Tibial nerve (tissue), 4 donors: ENCODE measurements around the gene EPHA3. TPM values are rescaled to one million over a fixed set of nuclear protein-coding genes. Genes with fewer than 3 reads are reported as not detected.

Experiments used
- DNase-seq, 2 donors: peaks; one replicate each; pipeline ENCODE4 v3.0.0-alpha.2; 2019; ENCODE audit warnings: low spot score in 2 of 2
- H3K27ac ChIP-seq, 4 donors: fragments of 200-600 bp; sonication (generic) in 3 of 4; one replicate each; pipeline ENCODE4 v1.5.1; 2017 to 2019; ENCODE audit warnings: mild to moderate bottlenecking in 1 of 4
- H3K27me3 ChIP-seq, 2 donors: fragments of 200-600 bp; sonication (generic) in 1 of 2; one replicate each; pipeline versions ENCODE4 v1.5.1 to v1.6.0; 2017 to 2019
- H3K36me3 ChIP-seq, 3 donors: fragments of 200-600 bp; sonication (generic); one replicate each; pipeline ENCODE4 v1.5.1; 2018 to 2019
- H3K4me1 ChIP-seq, 4 donors: fragments of 200-600 bp; sonication (generic) in 3 of 4; one replicate each; pipeline ENCODE4 v1.5.1; 2017 to 2019
- H3K4me3 ChIP-seq, 4 donors: fragments of 200-600 bp; sonication (generic) in 3 of 4; one replicate each; pipeline ENCODE4 v1.5.1; 2017 to 2019; ENCODE audit warnings: mild to moderate bottlenecking in 1 of 4, moderate library complexity in 1 of 4
- H3K9me3 ChIP-seq, 4 donors: fragments of 200-600 bp; sonication (generic) in 3 of 4; one replicate each; pipeline ENCODE4 v1.5.1; 2017 to 2019
- EP300 ChIP-seq, 2 donors: sonication (generic); formaldehyde crosslinking; IDR thresholded peaks; one replicate each; pipeline ENCODE4 v1.6.1; 2017; ENCODE audit warnings: antibody characterized with exemption in 2 of 2, mild to moderate bottlenecking in 1 of 2
- POLR2A ChIP-seq, 2 donors: fragments of 450-650 bp; IDR thresholded peaks; one replicate each; pipeline ENCODE4 v1.6.1; 2017; ENCODE audit warnings: antibody characterized with exemption in 2 of 2, mild to moderate bottlenecking in 2 of 2, moderate library complexity in 2 of 2
- WGBS, 2 donors: methylation state at CpG; one replicate each; pipeline ENCODE4 v1.1.5; 2018; 5-methylcytosine and 5-hydroxymethylcytosine counted together
- total RNA-seq, 4 donors: library from RNA; depleted of rRNA; stranded (reverse); fragments of >200 nt; gene quantifications; one replicate each; pipeline ENCODE4 v1.1.0, GENCODE V29; 2016
- TF ChIP-seq, protein P1 (sequence below), 5 experiments: fragments of 200-600 bp in 3 of 5; fragments of 450-650 bp in 2 of 5; sonication (generic) in 3 of 5; IDR thresholded peaks; one replicate each; pipeline ENCODE4 v1.5.1; 2016 to 2019; ENCODE audit warnings: antibody characterized with exemption in 5 of 5, mild to moderate bottlenecking in 3 of 5, moderate library complexity in 2 of 5

EPHA3 gene
- total RNA-seq, 4 donors from 2014 or later: 6.1 to 20.1 (median 7.9) TPM

GRCh38 chr3:89113344-89113743 is 5.9 kb downstream of the EPHA3 start:
- WGBS, 2 donors: 82 to 84% methylated on average over 4 of the region's 4 CpGs
- no peak overlapping the region for H3K4me3 ChIP-seq
- TF ChIP-seq POLR2A (IDR thresholded peaks at IDR 0.05): no peak
- DNase-seq: no peak
- H3K9me3 ChIP-seq: no peaks in the 10 kb centered on the region
- H3K27me3 ChIP-seq: no peaks in the 10 kb centered on the region
- H3K4me1 ChIP-seq: peaks cover 0 to 10% (median 0%) of the 10 kb centered on the region in 4 donors
- H3K27ac ChIP-seq: peak overlapping the region in 1 of 4 donors; percentile 63
- no peaks in the 10 kb centered on the region for H3K36me3 ChIP-seq

DNA sequence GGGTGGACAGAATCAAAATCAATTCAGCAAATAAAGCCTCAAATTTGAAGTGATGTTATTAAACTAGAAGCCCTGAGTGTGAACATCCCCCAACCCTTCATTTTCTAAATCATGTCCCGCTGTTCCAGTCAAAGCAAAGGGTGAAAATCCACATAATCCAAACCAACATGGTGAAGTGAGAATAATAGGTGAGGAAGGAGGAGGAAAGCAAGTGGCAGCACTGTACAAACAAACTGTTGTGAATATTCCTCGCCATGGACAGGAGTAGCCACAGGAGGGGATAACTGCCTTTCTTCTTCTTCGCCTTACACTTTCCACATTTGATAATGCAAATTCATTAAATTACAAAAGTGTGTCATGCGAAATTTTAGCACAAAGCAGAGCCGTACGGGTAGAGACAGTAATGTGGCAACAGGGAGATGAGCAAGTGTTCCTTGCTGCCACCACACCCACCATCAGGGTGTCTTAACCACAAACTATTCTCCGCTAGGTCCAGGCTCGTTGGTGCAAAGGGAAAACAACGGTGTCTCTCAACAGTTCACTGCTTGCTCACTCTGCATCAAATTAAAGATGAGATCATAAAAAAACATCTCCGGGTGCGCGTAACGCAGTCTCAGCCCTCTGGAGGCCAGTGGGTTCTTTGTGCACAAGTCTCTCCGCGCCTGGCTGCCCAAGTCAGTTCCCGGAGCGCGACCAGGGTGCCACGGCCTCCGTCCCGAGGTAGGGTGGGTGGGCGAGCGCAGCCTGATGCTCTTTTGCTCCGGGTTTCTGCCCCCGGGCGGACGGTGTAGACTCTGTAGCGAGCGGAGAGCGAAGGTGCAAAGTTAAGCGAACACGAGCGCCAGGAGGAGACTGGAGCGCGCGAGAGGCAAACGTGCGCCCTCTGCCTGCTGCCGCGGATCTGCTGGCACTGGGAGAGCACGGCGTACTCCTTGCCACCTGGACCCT is 6.7 kb downstream of the EPHA3 start:
- 7 to 11% methylated on average over 27 to 33 of the region's 42 CpGs for WGBS, 2 donors

GRCh38 chr3:89114841-89115223 is 7.4 kb downstream of the EPHA3 start:
- 27 to 35% methylated on average over 11 to 12 of the region's 13 CpGs for WGBS, 2 donors
- Histone ChIP-seq H3K9me3 (no peaks in the 10 kb centered on the region), H3K4me3 (peak overlapping the region; percentile 37 to 61 (median 54)), H3K27me3 (no peaks in the 10 kb centered on the region), H3K4me1 (peaks cover 0 to 10% (median 0%) of the 10 kb centered on the region in 4 donors), H3K27ac (peak overlapping the region in 3 of 4 donors; percentile 11 to 73 (median 44)), H3K36me3 (no peaks in the 10 kb centered on the region)
- TF ChIP-seq POLR2A (IDR thresholded peaks at IDR 0.05) (no peak), EP300 (IDR thresholded peaks at IDR 0.05) (no peak)
- TF ChIP-seq, protein P1, sequence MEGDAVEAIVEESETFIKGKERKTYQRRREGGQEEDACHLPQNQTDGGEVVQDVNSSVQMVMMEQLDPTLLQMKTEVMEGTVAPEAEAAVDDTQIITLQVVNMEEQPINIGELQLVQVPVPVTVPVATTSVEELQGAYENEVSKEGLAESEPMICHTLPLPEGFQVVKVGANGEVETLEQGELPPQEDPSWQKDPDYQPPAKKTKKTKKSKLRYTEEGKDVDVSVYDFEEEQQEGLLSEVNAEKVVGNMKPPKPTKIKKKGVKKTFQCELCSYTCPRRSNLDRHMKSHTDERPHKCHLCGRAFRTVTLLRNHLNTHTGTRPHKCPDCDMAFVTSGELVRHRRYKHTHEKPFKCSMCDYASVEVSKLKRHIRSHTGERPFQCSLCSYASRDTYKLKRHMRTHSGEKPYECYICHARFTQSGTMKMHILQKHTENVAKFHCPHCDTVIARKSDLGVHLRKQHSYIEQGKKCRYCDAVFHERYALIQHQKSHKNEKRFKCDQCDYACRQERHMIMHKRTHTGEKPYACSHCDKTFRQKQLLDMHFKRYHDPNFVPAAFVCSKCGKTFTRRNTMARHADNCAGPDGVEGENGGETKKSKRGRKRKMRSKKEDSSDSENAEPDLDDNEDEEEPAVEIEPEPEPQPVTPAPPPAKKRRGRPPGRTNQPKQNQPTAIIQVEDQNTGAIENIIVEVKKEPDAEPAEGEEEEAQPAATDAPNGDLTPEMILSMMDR (IDR thresholded peaks at IDR 0.05): no peak
- no peak for DNase-seq

More for the DNA sequence above, 6.7 kb downstream of the EPHA3 start:
- Histone ChIP-seq H3K4me1 (peaks cover 0 to 10% (median 0%) of the 10 kb centered on the region in 4 donors), H3K27ac (peak overlapping the region in 3 of 4 donors; percentile 11 to 73 (median 63)), H3K4me3 (peak overlapping the region; percentile 37 to 61 (median 54)), H3K9me3 (no peaks in the 10 kb centered on the region), H3K36me3 (no peaks in the 10 kb centered on the region), H3K27me3 (no peaks in the 10 kb centered on the region)
- no peak for TF ChIP-seq POLR2A (IDR thresholded peaks at IDR 0.05)
- TF ChIP-seq EP300 (IDR thresholded peaks at IDR 0.05): peak in 1 of 2 donors; percentile 29
- TF ChIP-seq, protein P1 (IDR thresholded peaks at IDR 0.05): peak; percentile 49 to 72 (median 69)
- peak; percentile 40 to 59 for DNase-seq

- DNase-seq: no peak
- H3K4me3 ChIP-seq: no peak overlapping the region
- no peaks in the 10 kb centered on the region for H3K9me3 ChIP-seq
- H3K27me3 ChIP-seq: no peaks in the 10 kb centered on the region
- H3K36me3 ChIP-seq: no peaks in the 10 kb centered on the region
- no peak overlapping the region for H3K27ac ChIP-seq
- no peak for TF ChIP-seq POLR2A (IDR thresholded peaks at IDR 0.05)
- H3K4me1 ChIP-seq: peaks cover 0 to 10% (median 0%) of the 10 kb centered on the region in 4 donors
Observed at GRCh38 chr3:89116476-89116875, 9.1 kb downstream of the EPHA3 start.

- no peak overlapping the region for H3K4me3 ChIP-seq
- H3K27ac ChIP-seq: no peak overlapping the region
- no peaks in the 10 kb centered on the region for H3K27me3 ChIP-seq
- no peaks in the 10 kb centered on the region for H3K4me1 ChIP-seq
- 58 to 62% methylated on average over 2 of the region's 2 CpGs for WGBS, 2 donors
- H3K36me3 ChIP-seq: no peaks in the 10 kb centered on the region
- DNase-seq: no peak
- H3K9me3 ChIP-seq: no peaks in the 10 kb centered on the region
- TF ChIP-seq, protein P1 (IDR thresholded peaks at IDR 0.05): no peak
- TF ChIP-seq POLR2A (IDR thresholded peaks at IDR 0.05): no peak
- TF ChIP-seq EP300 (IDR thresholded peaks at IDR 0.05): no peak
Observed at GRCh38 chr3:89138048-89138447, 30.6 kb downstream of the EPHA3 start.

DNA sequence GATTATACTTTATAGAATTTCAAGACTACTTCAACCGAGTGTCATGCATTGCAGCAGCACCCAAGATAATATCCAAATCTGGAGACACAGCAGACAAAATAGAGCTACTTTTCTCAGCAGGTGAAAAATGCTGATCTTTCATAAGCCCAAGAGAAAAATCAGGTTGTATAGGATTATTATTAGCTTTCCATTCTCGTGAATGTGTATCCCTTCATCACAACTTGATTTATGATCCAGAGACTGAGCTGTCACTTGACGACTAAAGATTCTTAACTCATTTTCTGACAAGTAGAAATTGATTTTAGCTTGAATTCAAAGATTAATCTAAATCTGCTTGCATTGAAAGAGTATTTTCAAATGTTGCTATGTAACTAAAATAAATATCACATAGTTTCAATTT is 32.4 kb downstream of the EPHA3 start:
- Histone ChIP-seq H3K9me3 (no peaks in the 10 kb centered on the region), H3K36me3 (no peaks in the 10 kb centered on the region), H3K27ac (no peak overlapping the region), H3K4me1 (no peaks in the 10 kb centered on the region), H3K4me3 (no peak overlapping the region), H3K27me3 (no peaks in the 10 kb centered on the region)
- TF ChIP-seq EP300 (IDR thresholded peaks at IDR 0.05) (no peak), POLR2A (IDR thresholded peaks at IDR 0.05) (no peak)
- TF ChIP-seq, protein P1 (IDR thresholded peaks at IDR 0.05): no peak
- WGBS, 2 donors: 74 to 76% methylated on average over 3 of the region's 3 CpGs
- no peak for DNase-seq
